ENCODE measurements around the gene RIMS1. TPM values are rescaled to one million over a fixed set of nuclear protein-coding genes. Genes with fewer than 3 reads are reported as not detected.

RIMS1 gene
- total and polyA plus RNA-seq, 2 of the 13 experiments (the other 11 are each of a cell fraction or from before 2014, with no cell fraction given) = not detected

GRCh38 chr6:72140795-72141194 is 254.4 kb downstream of the RIMS1 start:
- Histone ChIP-seq H3K4me1 (ENCODE audit: insufficient read depth, low read length) (no peaks in the 10 kb centered on the region), H3K79me2 (ENCODE audit: insufficient read depth, low read length) (no peaks in the 10 kb centered on the region), H3K4me2 (ENCODE audit: low read depth, low read length) (no peak overlapping the region), H3K27me3 (ENCODE audit: control insufficient read depth in 1 of 2, insufficient read depth in 2 of 2, low read length in 2 of 2) (no peaks in the 10 kb centered on the region), H3K9me3 (ENCODE audit: low read length) (no peaks in the 10 kb centered on the region), H3K27ac (ENCODE audit: extremely low read length, insufficient read depth, low read length) (no peak overlapping the region), H3K4me3 (replicated peaks in 1 of 3; ENCODE audit: insufficient read depth in 1 of 3, low read depth in 2 of 3, low read length in 3 of 3) (no peak overlapping the region), H2AFZ (ENCODE audit: low read length) (no peak overlapping the region), H3K36me3 (replicated peaks in 1 of 2; ENCODE audit: control insufficient read depth in 1 of 2, insufficient read depth in 2 of 2, low read length in 2 of 2) (no peaks in the 10 kb centered on the region), H4K20me1 (ENCODE audit: insufficient read depth, low read length) (no peaks in the 10 kb centered on the region), H3K9ac (ENCODE audit: insufficient read depth, low read depth, low read length) (no peak overlapping the region)
- ChIA-PET CTCF (ENCODE audit: low intra/inter-chr PET ratio, low total read pairs) (no interaction called here), POLR2A (no interaction called here)
- in situ Hi-C loops (cut with HindIII; ENCODE audit: extremely low pct_ligation_motif_present, low pct_unique_long_range_greater_than_20kb) = no loop called here
- ATAC-seq (no peak), FAIRE-seq (no peak), DNase-seq (ENCODE audit: low spot score) (no peak)
- TF ChIP-seq ARNTL (CRISPR knock-in tag; IDR thresholded peaks at IDR 0.05) (no peak), KAT8 (CRISPR knock-in tag; IDR thresholded peaks at IDR 0.05) (no peak), MAFK (conservative IDR thresholded peaks at IDR 0.05 in 1 of 2, IDR thresholded peaks at IDR 0.05 in 1 of 2; ENCODE audit: low read length in 2 of 2) (no peak), ZBTB20 (CRISPR knock-in tag; IDR thresholded peaks at IDR 0.05; ENCODE audit: borderline replicate concordance, low read depth) (no peak), MAFG (CRISPR knock-in tag; IDR thresholded peaks at IDR 0.05) (no peak), ZNF720 (CRISPR knock-in tag; IDR thresholded peaks at IDR 0.05) (no peak), HNRNPK (IDR thresholded peaks at IDR 0.05; ENCODE audit: low read depth, low read length, poor library complexity, severe bottlenecking) (no peak), ZNF280B (CRISPR knock-in tag; IDR thresholded peaks at IDR 0.05; ENCODE audit: borderline replicate concordance) (no peak), EEA1 (CRISPR knock-in tag; IDR thresholded peaks at IDR 0.05; ENCODE audit: borderline replicate concordance) (no peak), TP53 (CRISPR knock-in tag; conservative IDR thresholded peaks at IDR 0.05) (no peak), ATM (IDR thresholded peaks at IDR 0.05; ENCODE audit: borderline replicate concordance) (no peak), ZNF660 (CRISPR knock-in tag; IDR thresholded peaks at IDR 0.05; ENCODE audit: borderline replicate concordance, low read depth) (no peak), ZNF18 (CRISPR knock-in tag; IDR thresholded peaks at IDR 0.05; ENCODE audit: insufficient replicate concordance) (no peak), TAF1 (CRISPR knock-in tag; IDR thresholded peaks at IDR 0.05) (no peak), ZNF704 (CRISPR knock-in tag; IDR thresholded peaks at IDR 0.05; ENCODE audit: borderline replicate concordance) (no peak), ZNF3 (CRISPR knock-in tag; IDR thresholded peaks at IDR 0.05) (no peak)
- intact Hi-C loops (cut with micrococcal nuclease; ENCODE audit: unreplicated experiment) = no loop called here
- BruUV-seq (replicated peaks) = no TSS peak

All from HepG2 (cell line).